ENCODE measurements around the gene CORO2B. TPM values are rescaled to one million over a fixed set of nuclear protein-coding genes. Genes with fewer than 3 reads are reported as not detected.

The CORO2B gene
- total and polyA plus RNA-seq, 10 donors, result 0.93 to 8.8 (median 3.6) TPM

GRCh38 chr15:68537097-68537496, 41.7 kb upstream of the CORO2B start:
- TF ChIP-seq POLR2A (IDR thresholded peaks at IDR 0.05) (no peak), CTCF (IDR thresholded peaks at IDR 0.05 in 8 of 11, conservative IDR thresholded peaks at IDR 0.05 in 3 of 11) (no peak), POLR2AphosphoS5 (IDR thresholded peaks at IDR 0.05) (no peak)
- no peaks in the 10 kb centered on the region for H3K4me1 ChIP-seq
- H3K27me3 ChIP-seq (replicated peaks in 1 of 7), result no peaks in the 10 kb centered on the region
- H3K9me3 ChIP-seq, result peaks cover 0 to 26% (median 21%) of the 10 kb centered on the region in 8 donors
- H3K36me3 ChIP-seq, result no peaks in the 10 kb centered on the region
- intact Hi-C loops (cut with DNase I; ENCODE audit: low total_unique reads), result no loop called here
- no peak for DNase-seq
- no peak overlapping the region for H3K4me3 ChIP-seq
- H3K27ac ChIP-seq, result no peak overlapping the region

GRCh38 chr15:68537506-68537905, 41.3 kb upstream of the CORO2B start:
- TF ChIP-seq CTCF (IDR thresholded peaks at IDR 0.05 in 8 of 11, conservative IDR thresholded peaks at IDR 0.05 in 3 of 11), result no peak
- no peak for TF ChIP-seq POLR2AphosphoS5 (IDR thresholded peaks at IDR 0.05)
- TF ChIP-seq POLR2A (IDR thresholded peaks at IDR 0.05), result no peak
- no peak for DNase-seq
- Histone ChIP-seq H3K27ac (no peak overlapping the region), H3K36me3 (no peaks in the 10 kb centered on the region), H3K4me3 (no peak overlapping the region), H3K4me1 (no peaks in the 10 kb centered on the region), H3K9me3 (peaks cover 0 to 22% (median 17%) of the 10 kb centered on the region in 8 donors), H3K27me3 (replicated peaks in 1 of 7) (no peaks in the 10 kb centered on the region)
- intact Hi-C loops (cut with DNase I; ENCODE audit: low total_unique reads), result no loop called here
- WGBS, 5 donors, result 79 to 84% (median 81%) methylated on average over 7 of the region's 7 CpGs

- DNase-seq, result no peak
- Histone ChIP-seq H3K36me3 (no peaks in the 10 kb centered on the region), H3K27me3 (replicated peaks in 1 of 7) (peaks cover 0 to 6% (median 0%) of the 10 kb centered on the region in 7 donors), H3K4me3 (no peak overlapping the region), H3K4me1 (peaks cover 0 to 7% (median 0%) of the 10 kb centered on the region in 6 donors), H3K27ac (no peak overlapping the region), H3K9me3 (peaks cover 0 to 14% (median 10%) of the 10 kb centered on the region in 8 donors)
- intact Hi-C loops (cut with DNase I; ENCODE audit: low total_unique reads), result no loop called here
- TF ChIP-seq POLR2AphosphoS5 (IDR thresholded peaks at IDR 0.05), result no peak
- no peak for TF ChIP-seq CTCF (IDR thresholded peaks at IDR 0.05 in 8 of 11, conservative IDR thresholded peaks at IDR 0.05 in 3 of 11)
- TF ChIP-seq POLR2A (IDR thresholded peaks at IDR 0.05), result no peak
- WGBS, 5 donors, result 85 to 95% (median 91%) methylated on average over 4 of the region's 4 CpGs
Observed at GRCh38 chr15:68538311-68538710, 40.5 kb upstream of the CORO2B start.

DNA sequence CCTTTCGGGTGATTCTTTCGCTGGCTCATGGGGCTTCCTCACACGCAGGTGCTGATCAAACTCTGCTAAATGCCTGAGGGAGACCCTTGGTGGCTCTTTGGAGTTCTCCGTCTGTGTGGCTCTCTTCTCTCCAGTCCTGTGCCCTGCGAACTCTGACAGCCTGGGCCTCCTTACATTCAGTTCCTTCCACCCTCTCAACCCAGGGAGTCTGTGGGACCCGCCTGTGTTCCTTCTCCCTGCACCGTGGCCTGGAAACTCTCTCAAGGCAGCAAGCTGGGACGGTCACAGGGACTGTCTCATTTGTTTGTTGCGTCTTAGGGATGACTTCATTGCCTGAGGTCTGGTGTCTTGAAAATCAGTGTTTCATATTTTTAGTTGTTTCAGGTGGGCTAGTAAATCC, 37.0 kb upstream of the CORO2B start:
- intact Hi-C loops (cut with DNase I; ENCODE audit: low total_unique reads), result no loop called here
- 83 to 96% (median 87%) methylated on average over 9 of the region's 9 CpGs for WGBS, 5 donors
- H3K4me3 ChIP-seq, result no peak overlapping the region
- peaks cover 0 to 10% (median 0%) of the 10 kb centered on the region in 7 donors for H3K27me3 ChIP-seq (replicated peaks in 1 of 7)
- no peak for DNase-seq
- H3K36me3 ChIP-seq, result no peaks in the 10 kb centered on the region
- TF ChIP-seq CTCF (IDR thresholded peaks at IDR 0.05 in 8 of 11, conservative IDR thresholded peaks at IDR 0.05 in 3 of 11) (no peak), POLR2A (IDR thresholded peaks at IDR 0.05) (no peak), POLR2AphosphoS5 (IDR thresholded peaks at IDR 0.05) (no peak)
- H3K27ac ChIP-seq, result no peak overlapping the region
- H3K4me1 ChIP-seq, result peaks cover 0 to 10% (median 0%) of the 10 kb centered on the region in 6 donors
- peaks cover 0 to 9% (median 7%) of the 10 kb centered on the region in 8 donors for H3K9me3 ChIP-seq
